OCI-LY7 (cell line): Measurements from ENCODE around the gene SMARCA2.

ENCODE experiments used
- CTCF ChIP-seq: fragments of 200-600 bp; sonication (generic); conservative IDR thresholded peaks from 2 replicates; pipeline ENCODE4 v1.5.1; 2014; ENCODE audit warnings: mild to moderate bottlenecking, antibody characterized with exemption, low read length, moderate library complexity, mixed read lengths
- EZH2phosphoT487 ChIP-seq: fragments of 200-600 bp; sonication (generic); IDR thresholded peaks from 2 replicates; pipeline ENCODE4 v1.6.1; 2018; ENCODE audit warnings: low read depth, borderline replicate concordance, mild to moderate bottlenecking, mixed run types, antibody characterized with exemption, low read length, moderate library complexity, mixed read lengths

GRCh38 chr9:2196757-2197156 is 181.6 kb downstream of the SMARCA2 start:
- TF ChIP-seq CTCF, result no peak
- no peak for TF ChIP-seq EZH2phosphoT487
